Astrocyte (in vitro differentiated cells and primary cell): ENCODE data around the gene MARK4.

Source experiments
- EZH2 ChIP-seq: IDR thresholded peaks from 2 replicates; pipeline ENCODE4 v1.6.1; 2012; ENCODE audit warnings: mild to moderate bottlenecking, low read length, inconsistent platforms; ENCODE audit not compliant: insufficient read depth
- TF ChIP-seq, protein P1 (sequence below): IDR thresholded peaks from 2 replicates; pipeline ENCODE4 v1.5.1; 2011; ENCODE audit warnings: low read depth, mild to moderate bottlenecking, inconsistent platforms, low read length, moderate library complexity; ENCODE audit not compliant: insufficient read depth

DNA sequence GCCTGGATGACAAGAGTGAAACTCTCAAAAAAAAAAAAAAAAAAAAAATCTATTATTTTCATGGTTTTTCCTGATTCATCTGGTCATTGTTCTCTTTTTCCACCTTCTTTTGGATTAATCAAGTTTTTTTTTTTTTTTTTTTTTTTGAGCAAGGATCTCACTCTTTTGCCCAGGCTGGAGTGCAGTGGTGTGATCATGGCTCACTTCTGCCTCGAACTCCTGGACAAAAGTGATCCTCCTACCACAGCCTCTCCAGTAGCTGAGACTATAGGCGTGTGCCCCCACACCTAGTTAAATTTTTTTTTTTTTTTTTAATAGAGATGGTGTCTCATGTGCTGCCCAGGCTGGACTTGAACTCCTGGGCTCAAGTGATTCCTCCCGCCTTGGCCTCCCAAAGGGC is 44.7 kb upstream of the MARK4 start:
- TF ChIP-seq, protein P1, sequence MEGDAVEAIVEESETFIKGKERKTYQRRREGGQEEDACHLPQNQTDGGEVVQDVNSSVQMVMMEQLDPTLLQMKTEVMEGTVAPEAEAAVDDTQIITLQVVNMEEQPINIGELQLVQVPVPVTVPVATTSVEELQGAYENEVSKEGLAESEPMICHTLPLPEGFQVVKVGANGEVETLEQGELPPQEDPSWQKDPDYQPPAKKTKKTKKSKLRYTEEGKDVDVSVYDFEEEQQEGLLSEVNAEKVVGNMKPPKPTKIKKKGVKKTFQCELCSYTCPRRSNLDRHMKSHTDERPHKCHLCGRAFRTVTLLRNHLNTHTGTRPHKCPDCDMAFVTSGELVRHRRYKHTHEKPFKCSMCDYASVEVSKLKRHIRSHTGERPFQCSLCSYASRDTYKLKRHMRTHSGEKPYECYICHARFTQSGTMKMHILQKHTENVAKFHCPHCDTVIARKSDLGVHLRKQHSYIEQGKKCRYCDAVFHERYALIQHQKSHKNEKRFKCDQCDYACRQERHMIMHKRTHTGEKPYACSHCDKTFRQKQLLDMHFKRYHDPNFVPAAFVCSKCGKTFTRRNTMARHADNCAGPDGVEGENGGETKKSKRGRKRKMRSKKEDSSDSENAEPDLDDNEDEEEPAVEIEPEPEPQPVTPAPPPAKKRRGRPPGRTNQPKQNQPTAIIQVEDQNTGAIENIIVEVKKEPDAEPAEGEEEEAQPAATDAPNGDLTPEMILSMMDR: no peak
- TF ChIP-seq EZH2: no peak
